ENCODE results near the gene DEF6. TPM values are rescaled to one million over a fixed set of nuclear protein-coding genes. Genes with fewer than 3 reads are reported as not detected.

DEF6 gene
- total and polyA plus RNA-seq, 2 of the 8 experiments (the other 6 are each of a cell fraction or from before 2014, with no cell fraction given) = 3.3 to 4.1 TPM

GRCh38 chr6:35320031-35320410, 22.4 kb downstream of the DEF6 start:
- POLR2A ChIA-PET (ENCODE audit: partially characterized antibody) = interaction anchor here (0.9 to 1.9 kb wide), 5 partner anchors 9 to 152 kb away, joined by 3 to 9 read pairs (median 4); partner anchors contain the start of gene RPL10A
- Histone ChIP-seq H3K4ac (replicated peaks; ENCODE audit: insufficient read length, low read depth, low read length) (no peak overlapping the region), H3K9ac (replicated peaks in 1 of 4; ENCODE audit: extremely low read depth in 1 of 4, low read depth in 3 of 4, low read length in 3 of 4) (no peak overlapping the region), H3K23ac (ENCODE audit: insufficient read length) (no peak overlapping the region), H3K56ac (replicated peaks; ENCODE audit: insufficient read length, low read depth, low read length) (no peak overlapping the region), H3K14ac (ENCODE audit: insufficient read length) (no peak overlapping the region), H3K79me1 (ENCODE audit: low read depth, low read length) (no peaks in the 10 kb centered on the region), H4K91ac (replicated peaks; ENCODE audit: insufficient read length, low read length) (no peak overlapping the region), H3K4me1 (replicated peaks in 1 of 4; ENCODE audit: control insufficient read depth in 3 of 4, insufficient read depth in 4 of 4, low read length in 3 of 4) (peaks cover 5 to 8% (median 6%) of the 10 kb centered on the region in 4 experiments), H3K27me3 (replicated peaks in 1 of 4; ENCODE audit: control insufficient read depth in 3 of 4, extremely low read depth in 1 of 4, insufficient read depth in 3 of 4, low read length in 3 of 4) (peaks cover 3 to 19% (median 14%) of the 10 kb centered on the region in 4 experiments), H3K36me3 (ENCODE audit: control insufficient read depth in 2 of 4, insufficient read depth in 4 of 4, low read length in 3 of 4) (no peaks in the 10 kb centered on the region), H3K9me3 (ENCODE audit: insufficient read depth in 2 of 2, low read depth in 1 of 2, low read length in 1 of 2) (no peaks in the 10 kb centered on the region; a peak in 1 of 4 replicates), H4K5ac (ENCODE audit: insufficient read length, low read depth, low read length) (no peak overlapping the region), H2BK5ac (ENCODE audit: low read depth, low read length) (no peak overlapping the region), H3K23me2 (ENCODE audit: low read depth, low read length) (peaks cover 10% of the 10 kb centered on the region), H4K20me1 (replicated peaks in 1 of 2; ENCODE audit: control insufficient read depth in 1 of 2, insufficient read depth in 2 of 2, low read length in 2 of 2) (no peaks in the 10 kb centered on the region), H2AK5ac (ENCODE audit: low read depth, low read length) (no peak overlapping the region), H2BK12ac (ENCODE audit: low read depth, low read length) (no peak overlapping the region), H4K8ac (ENCODE audit: extremely low read depth, insufficient read depth, low read length) (no peak overlapping the region), H3K4me2 (ENCODE audit: insufficient read depth in 1 of 2, low read depth in 2 of 2, low read length in 2 of 2) (no peak overlapping the region), H2BK15ac (ENCODE audit: low read length) (0 out of 2 replicates have a peak overlapping the region, but pooled peaks have one; percentile 40), H3K79me2 (ENCODE audit: control insufficient read depth in 1 of 2, insufficient read depth in 2 of 2, low read length in 2 of 2) (no peaks in the 10 kb centered on the region), H2BK20ac (ENCODE audit: low read length) (no peak overlapping the region), H2BK120ac (replicated peaks; ENCODE audit: low read depth, low read length) (no peak overlapping the region), H2AFZ (ENCODE audit: low read length) (no peak overlapping the region), H3K18ac (ENCODE audit: extremely low read depth, low read length) (no peak overlapping the region), H3K4me3 (ENCODE audit: extremely low read depth in 1 of 4, insufficient read depth in 2 of 4, low read depth in 3 of 4, low read length in 4 of 4) (no peak overlapping the region), H3K27ac (ENCODE audit: low read depth, low read length) (no peak overlapping the region)
- FAIRE-seq (no peak), DNase-seq (ENCODE audit: low read depth in 1 of 2, low spot score in 2 of 2) (no peak)
- TF ChIP-seq POU5F1 (IDR thresholded peaks at IDR 0.05; ENCODE audit: low read depth, low read length) (no peak), EP300 (IDR thresholded peaks at IDR 0.05; ENCODE audit: borderline replicate concordance in 1 of 2, low read depth in 2 of 2, low read length in 2 of 2) (no peak), ATF2 (IDR thresholded peaks at IDR 0.05; ENCODE audit: low read length) (no peak)
- CTCF ChIA-PET (ENCODE audit: partially characterized antibody) = interaction anchor here (0.7 to 21.2 kb wide), 5 partner anchors 17 to 138 kb away, joined by 3 to 358 read pairs (median 8); partner anchors contain the start of gene DEF6
- whole genome bisulfite sequencing, 2 experiments (ENCODE audit: extremely low coverage in 1 of 2, insufficient coverage in 1 of 2, insufficient read length in 1 of 2, insufficient replicate concordance in 2 of 2, low coverage in 1 of 2, low lambda C conversion rate in 2 of 2, missing lambda C conversion rate in 1 of 2) = 94% methylated on average over 2 of the region's 2 CpGs; no CpG with 5 or more reads in 1 of the 2 experiments
